Mesendoderm (in vitro differentiated cells): ENCODE measurements around the gene RELT.

ENCODE experiments used
- DNase-seq: peaks from one replicate; pipeline ENCODE4 v3.0.0; 2013
- H2AK5ac ChIP-seq: 2 replicates; pipeline ENCODE4 v1.6.1; 2013; ENCODE audit warnings: low read length, inconsistent platforms
- H2BK120ac ChIP-seq: 2 replicates; pipeline ENCODE4 v1.6.1; 2013; ENCODE audit warnings: low read depth, mild to moderate bottlenecking, low read length, moderate library complexity, mixed read lengths
- H2BK15ac ChIP-seq: replicated peaks from 2 replicates; pipeline ENCODE4 v1.6.1; 2013; ENCODE audit warnings: low read depth, mild to moderate bottlenecking, moderate library complexity
- H2BK5ac ChIP-seq: 2 replicates; pipeline ENCODE4 v1.6.1; 2013; ENCODE audit warnings: low read length, inconsistent platforms
- H3K18ac ChIP-seq: 2 replicates; pipeline ENCODE4 v1.6.1; 2013; ENCODE audit warnings: mild to moderate bottlenecking, low read length, mixed read lengths
- H3K23ac ChIP-seq: one replicate; pipeline ENCODE4 v1.6.1; 2013; ENCODE audit warnings: low read length
- H3K27ac ChIP-seq: 2 replicates; pipeline ENCODE4 v1.5.1; 2013; ENCODE audit warnings: low read depth, mild to moderate bottlenecking, inconsistent platforms, low read length, moderate library complexity
- H3K27me3 ChIP-seq: 2 replicates; pipeline ENCODE4 v1.6.1; 2013; ENCODE audit warnings: low read length, control low read depth, mild to moderate bottlenecking, inconsistent platforms; ENCODE audit not compliant: insufficient read depth, poor library complexity
- H3K36me3 ChIP-seq: 2 replicates; pipeline ENCODE4 v1.6.1; 2013; ENCODE audit warnings: low read length, inconsistent platforms; ENCODE audit not compliant: control insufficient read depth, insufficient read depth
- H3K4ac ChIP-seq: one replicate; pipeline ENCODE4 v1.6.1; 2013; ENCODE audit warnings: low read depth, mild to moderate bottlenecking, low read length, moderate library complexity
- H3K4me1 ChIP-seq: 2 replicates; pipeline ENCODE4 v1.6.1; 2013; ENCODE audit warnings: low read depth, low read length, inconsistent platforms; ENCODE audit not compliant: control insufficient read depth
- H3K4me2 ChIP-seq: 2 replicates; pipeline ENCODE4 v1.6.1; 2013; ENCODE audit warnings: low read length
- H3K4me3 ChIP-seq: 2 replicates; pipeline ENCODE4 v1.5.1; 2013; ENCODE audit warnings: mild to moderate bottlenecking, low read length
- H3K56ac ChIP-seq: one replicate; pipeline ENCODE4 v1.6.1; 2013; ENCODE audit warnings: low read length
- H3K79me1 ChIP-seq: 2 replicates; pipeline ENCODE4 v1.6.1; 2013; ENCODE audit warnings: low read length, inconsistent platforms
- H3K79me2 ChIP-seq: 2 replicates; pipeline ENCODE4 v1.6.1; 2013; ENCODE audit warnings: mild to moderate bottlenecking, low read length; ENCODE audit not compliant: control insufficient read depth, insufficient read depth
- H3K9ac ChIP-seq: 2 replicates; pipeline ENCODE4 v1.6.1; 2013; ENCODE audit warnings: low read length, inconsistent platforms
- H4K5ac ChIP-seq: one replicate; pipeline ENCODE4 v1.6.1; 2013; ENCODE audit warnings: low read length
- H4K8ac ChIP-seq: one replicate; pipeline ENCODE4 v1.6.1; 2013; ENCODE audit warnings: low read depth, mild to moderate bottlenecking, control low read depth, low read length, moderate library complexity
- WGBS: extraction: QIAGEN DNeasy Blood & Tissue Kit; methylation state at CpG from one replicate; pipeline ENCODE4 v1.1.7; 2013; ENCODE audit warnings: low lambda C conversion rate, missing lambda C conversion rate; ENCODE audit not compliant: insufficient coverage; ENCODE audit errors: extremely low coverage; 5-methylcytosine and 5-hydroxymethylcytosine counted together

The RELT gene

DNA sequence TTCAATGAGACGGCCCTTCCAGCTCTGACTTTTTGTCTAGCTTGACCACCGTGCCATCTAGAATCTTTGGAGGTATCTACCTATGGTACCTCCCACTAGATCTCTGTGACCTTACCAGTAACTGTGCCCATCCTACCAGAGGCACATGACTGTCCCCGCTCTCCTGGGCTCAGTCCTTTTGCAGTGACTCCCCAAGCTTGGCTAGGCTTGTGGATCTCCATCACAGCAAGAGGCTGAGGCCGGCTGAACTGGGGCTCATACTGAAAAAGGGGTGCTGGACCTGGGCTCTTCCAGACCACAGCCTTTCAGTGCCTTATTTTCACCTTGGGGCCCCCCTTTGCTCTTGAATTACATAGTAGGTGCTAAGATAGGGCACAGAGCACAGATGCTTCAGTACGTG lies 27.3 kb downstream of the RELT start:
- no peaks in the 10 kb centered on the region for H3K79me2 ChIP-seq
- no peak overlapping the region for H2AK5ac ChIP-seq
- no peaks in the 10 kb centered on the region for H3K27me3 ChIP-seq
- H2BK15ac ChIP-seq: no peak overlapping the region
- WGBS: no CpG with 5 or more reads among the region's 5 CpGs
- no peak overlapping the region for H2BK5ac ChIP-seq
- no peak overlapping the region for H3K4me3 ChIP-seq
- H3K9ac ChIP-seq: no peak overlapping the region
- no peak overlapping the region for H3K4ac ChIP-seq
- H3K56ac ChIP-seq: no peak overlapping the region
- no peaks in the 10 kb centered on the region for H3K79me1 ChIP-seq
- no peak overlapping the region for H3K27ac ChIP-seq
- H3K4me1 ChIP-seq: no peaks in the 10 kb centered on the region
- no peak overlapping the region for H4K5ac ChIP-seq
- H3K36me3 ChIP-seq: peaks cover 2% of the 10 kb centered on the region
- H3K4me2 ChIP-seq: no peak overlapping the region
- no peak overlapping the region for H3K23ac ChIP-seq
- no peak for DNase-seq
- H3K18ac ChIP-seq: no peak overlapping the region
- no peak overlapping the region for H2BK120ac ChIP-seq
- no peak overlapping the region for H4K8ac ChIP-seq

GRCh38 chr11:73404048-73404447 lies 27.8 kb downstream of the RELT start:
- no peak overlapping the region for H3K4me3 ChIP-seq
- H3K79me2 ChIP-seq: no peaks in the 10 kb centered on the region
- no peak overlapping the region for H3K4ac ChIP-seq
- H2BK120ac ChIP-seq: no peak overlapping the region
- H2BK15ac ChIP-seq: no peak overlapping the region
- H3K56ac ChIP-seq: no peak overlapping the region
- H4K8ac ChIP-seq: no peak overlapping the region
- H3K4me2 ChIP-seq: no peak overlapping the region
- no CpG with 5 or more reads among the region's 4 CpGs for WGBS
- no peak overlapping the region for H3K27ac ChIP-seq
- no peak overlapping the region for H4K5ac ChIP-seq
- DNase-seq: peak; percentile 76
- no peaks in the 10 kb centered on the region for H3K27me3 ChIP-seq
- H3K36me3 ChIP-seq: peaks cover 2% of the 10 kb centered on the region
- no peak overlapping the region for H3K23ac ChIP-seq
- no peak overlapping the region for H3K18ac ChIP-seq
- H2AK5ac ChIP-seq: no peak overlapping the region
- no peak overlapping the region for H2BK5ac ChIP-seq
- no peaks in the 10 kb centered on the region for H3K79me1 ChIP-seq
- H3K9ac ChIP-seq: no peak overlapping the region
- no peaks in the 10 kb centered on the region for H3K4me1 ChIP-seq

GRCh38 chr11:73404506-73405145 lies 28.4 kb downstream of the RELT start:
- no peak for DNase-seq
- WGBS: no CpG with 5 or more reads among the region's 5 CpGs

GRCh38 chr11:73405146-73405510 lies 28.9 kb downstream of the RELT start:
- H3K4me3 ChIP-seq: no peak overlapping the region
- no peak for DNase-seq
- WGBS: no CpG with 5 or more reads among the region's 8 CpGs

More at GRCh38 chr11:73404506-73405145, 28.4 kb downstream of the RELT start:
- peaks cover 2% of the 10 kb centered on the region for H3K36me3 ChIP-seq
- no peak overlapping the region for H3K18ac ChIP-seq
- no peak overlapping the region for H2BK120ac ChIP-seq
- no peak overlapping the region for H2BK15ac ChIP-seq
- no peak overlapping the region for H3K27ac ChIP-seq
- H4K5ac ChIP-seq: no peak overlapping the region
- no peak overlapping the region for H2AK5ac ChIP-seq
- no peaks in the 10 kb centered on the region for H3K27me3 ChIP-seq
- H3K4me2 ChIP-seq: no peak overlapping the region
- no peak overlapping the region for H3K4me3 ChIP-seq
- no peak overlapping the region for H3K23ac ChIP-seq
- no peak overlapping the region for H3K9ac ChIP-seq
- H3K4ac ChIP-seq: no peak overlapping the region
- no peak overlapping the region for H2BK5ac ChIP-seq
- no peak overlapping the region for H4K8ac ChIP-seq
- no peak overlapping the region for H3K56ac ChIP-seq
- no peaks in the 10 kb centered on the region for H3K79me2 ChIP-seq
- no peaks in the 10 kb centered on the region for H3K79me1 ChIP-seq
- no peaks in the 10 kb centered on the region for H3K4me1 ChIP-seq

DNA sequence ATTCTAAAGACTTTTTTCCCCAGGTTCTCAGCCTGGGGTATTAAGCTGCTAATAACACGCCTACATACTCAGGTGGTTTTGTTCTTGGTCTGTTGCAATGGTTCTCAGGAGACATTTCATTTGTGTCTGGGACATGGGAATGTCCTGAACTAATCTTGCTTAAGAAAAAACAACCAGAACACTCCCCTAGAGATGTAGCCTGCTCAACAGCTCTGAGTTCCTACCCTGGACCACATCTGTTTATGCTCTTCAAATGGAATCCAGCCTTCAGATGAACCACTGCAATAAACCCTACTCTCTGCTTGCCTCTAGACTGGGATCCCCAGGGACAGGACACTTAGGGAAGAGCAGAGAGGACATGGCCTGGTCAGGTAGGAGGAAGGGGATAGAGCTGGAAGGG lies 29.9 kb downstream of the RELT start:
- no peaks in the 10 kb centered on the region for H3K79me1 ChIP-seq
- H2BK120ac ChIP-seq: no peak overlapping the region
- no peak for DNase-seq
- no peak overlapping the region for H3K4me3 ChIP-seq
- H3K27ac ChIP-seq: no peak overlapping the region
- no peak overlapping the region for H3K4me2 ChIP-seq
- H3K27me3 ChIP-seq: no peaks in the 10 kb centered on the region
- no peak overlapping the region for H3K18ac ChIP-seq
- no peak overlapping the region for H2BK5ac ChIP-seq
- H4K5ac ChIP-seq: no peak overlapping the region
- H3K56ac ChIP-seq: no peak overlapping the region
- H3K23ac ChIP-seq: no peak overlapping the region
- no peak overlapping the region for H3K4ac ChIP-seq
- no peak overlapping the region for H3K9ac ChIP-seq
- H2AK5ac ChIP-seq: no peak overlapping the region
- no peak overlapping the region for H2BK15ac ChIP-seq
- H3K36me3 ChIP-seq: peaks cover 2% of the 10 kb centered on the region
- H3K79me2 ChIP-seq: no peaks in the 10 kb centered on the region
- no peak overlapping the region for H4K8ac ChIP-seq
- H3K4me1 ChIP-seq: no peaks in the 10 kb centered on the region
- no CpG with 5 or more reads among the region's 1 CpG for WGBS

More at GRCh38 chr11:73405146-73405510, 28.9 kb downstream of the RELT start:
- Histone ChIP-seq H2AK5ac (no peak overlapping the region), H3K4ac (no peak overlapping the region), H3K79me2 (no peaks in the 10 kb centered on the region), H3K9ac (no peak overlapping the region), H2BK15ac (no peak overlapping the region), H3K4me1 (no peaks in the 10 kb centered on the region), H4K8ac (no peak overlapping the region), H3K79me1 (no peaks in the 10 kb centered on the region), H3K36me3 (peaks cover 2% of the 10 kb centered on the region), H3K27ac (no peak overlapping the region), H2BK5ac (no peak overlapping the region), H3K56ac (no peak overlapping the region), H4K5ac (no peak overlapping the region), H2BK120ac (no peak overlapping the region), H3K23ac (no peak overlapping the region), H3K4me2 (no peak overlapping the region), H3K18ac (no peak overlapping the region), H3K27me3 (no peaks in the 10 kb centered on the region)

DNA sequence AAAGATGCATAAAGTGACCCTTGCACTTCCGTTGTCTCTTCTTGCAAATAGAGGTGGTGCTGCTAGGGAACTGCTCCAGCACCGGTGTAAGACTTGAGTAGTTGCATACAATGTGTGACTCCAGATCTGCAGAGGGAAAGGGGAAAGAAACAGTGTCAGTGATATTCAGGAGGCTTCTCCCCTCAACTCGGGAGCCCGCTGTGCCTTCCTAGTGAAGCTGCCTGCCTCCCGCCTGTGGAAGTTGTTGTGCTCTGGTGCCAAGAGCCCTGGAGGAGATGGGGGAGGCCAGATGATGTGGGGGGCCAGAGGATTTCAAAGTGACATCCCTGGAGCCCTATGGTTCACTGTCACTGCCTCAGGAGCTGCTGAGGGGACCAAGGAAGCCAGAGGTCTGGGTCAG lies 30.4 kb downstream of the RELT start:
- no CpG with 5 or more reads among the region's 5 CpGs for WGBS

More for the DNA sequence above, 30.4 kb downstream of the RELT start:
- Histone ChIP-seq H3K9ac (no peak overlapping the region), H3K56ac (no peak overlapping the region), H3K4me2 (no peak overlapping the region), H3K18ac (no peak overlapping the region), H3K4me1 (no peaks in the 10 kb centered on the region), H3K23ac (no peak overlapping the region), H3K79me1 (no peaks in the 10 kb centered on the region), H2BK5ac (no peak overlapping the region), H3K79me2 (no peaks in the 10 kb centered on the region), H2BK15ac (no peak overlapping the region), H3K27me3 (no peaks in the 10 kb centered on the region), H3K4ac (no peak overlapping the region), H2AK5ac (no peak overlapping the region), H4K5ac (no peak overlapping the region), H3K27ac (no peak overlapping the region), H2BK120ac (no peak overlapping the region), H3K4me3 (no peak overlapping the region), H3K36me3 (peaks cover 2% of the 10 kb centered on the region), H4K8ac (no peak overlapping the region)
- DNase-seq: no peak
